ENCODE measurements around the gene SPHKAP.

DNA sequence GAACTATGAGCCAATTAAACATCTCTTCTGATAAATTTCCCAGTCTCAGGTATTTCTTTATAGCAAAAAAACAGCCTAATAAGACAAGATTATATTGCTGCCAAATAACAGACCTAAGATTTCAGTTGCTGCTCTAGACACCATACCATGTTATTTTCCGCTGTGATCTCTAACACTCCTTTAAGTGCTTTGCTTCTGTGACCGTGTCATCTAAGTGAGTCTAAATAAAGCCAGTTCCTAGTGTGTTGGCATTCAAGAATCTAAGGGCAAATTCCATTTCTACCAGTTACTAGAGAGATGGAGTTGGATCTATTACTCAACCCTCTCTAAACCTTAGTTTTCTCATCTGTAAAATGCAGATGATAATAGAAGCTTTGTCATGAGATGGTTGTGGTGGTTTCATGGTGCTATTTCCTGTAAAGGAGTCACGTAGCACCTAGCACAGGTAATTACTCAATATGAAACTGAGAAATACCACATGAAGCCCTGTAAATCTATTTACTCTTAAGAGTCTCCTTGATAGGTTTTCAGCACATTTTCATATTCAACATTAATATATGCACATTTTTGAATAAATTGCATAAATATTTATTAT is 40.5 kb downstream of the SPHKAP start:
- TF ChIP-seq, protein P1, sequence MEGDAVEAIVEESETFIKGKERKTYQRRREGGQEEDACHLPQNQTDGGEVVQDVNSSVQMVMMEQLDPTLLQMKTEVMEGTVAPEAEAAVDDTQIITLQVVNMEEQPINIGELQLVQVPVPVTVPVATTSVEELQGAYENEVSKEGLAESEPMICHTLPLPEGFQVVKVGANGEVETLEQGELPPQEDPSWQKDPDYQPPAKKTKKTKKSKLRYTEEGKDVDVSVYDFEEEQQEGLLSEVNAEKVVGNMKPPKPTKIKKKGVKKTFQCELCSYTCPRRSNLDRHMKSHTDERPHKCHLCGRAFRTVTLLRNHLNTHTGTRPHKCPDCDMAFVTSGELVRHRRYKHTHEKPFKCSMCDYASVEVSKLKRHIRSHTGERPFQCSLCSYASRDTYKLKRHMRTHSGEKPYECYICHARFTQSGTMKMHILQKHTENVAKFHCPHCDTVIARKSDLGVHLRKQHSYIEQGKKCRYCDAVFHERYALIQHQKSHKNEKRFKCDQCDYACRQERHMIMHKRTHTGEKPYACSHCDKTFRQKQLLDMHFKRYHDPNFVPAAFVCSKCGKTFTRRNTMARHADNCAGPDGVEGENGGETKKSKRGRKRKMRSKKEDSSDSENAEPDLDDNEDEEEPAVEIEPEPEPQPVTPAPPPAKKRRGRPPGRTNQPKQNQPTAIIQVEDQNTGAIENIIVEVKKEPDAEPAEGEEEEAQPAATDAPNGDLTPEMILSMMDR (IDR thresholded peaks at IDR 0.05), result no peak
- no peak for TF ChIP-seq POLR2A (IDR thresholded peaks at IDR 0.05)
